ENCODE results near the gene PRKD1.

- TF ChIP-seq REST (IDR thresholded peaks at IDR 0.05; ENCODE audit: low read depth), result no peak
- TF ChIP-seq TAF1 (IDR thresholded peaks at IDR 0.05; ENCODE audit: low read depth), result no peak
- TF ChIP-seq YY1 (IDR thresholded peaks at IDR 0.05; ENCODE audit: low read depth), result no peak
- no peak for TF ChIP-seq FOXM1 (IDR thresholded peaks at IDR 0.05; ENCODE audit: borderline replicate concordance, low read depth)
These were observed 204.8 kb downstream of the PRKD1 start for GRCh38 chr14:29722831-29723230.

Data from Ishikawa (cell line).